K562 (cell line): ENCODE data around the gene CRYGB. TPM values are rescaled to one million over a fixed set of nuclear protein-coding genes. Genes with fewer than 3 reads are reported as not detected.

Experiments
- ATAC-seq: fragments of 200-7000 bp; cut with Tn5 transposase; 3 replicates; pipeline ENCODE4 v1.9.1; 2020; ENCODE audit warnings: moderate library complexity
- BruUV-seq: library from RNA; stranded (reverse); fragments of 400-500 nt; replicated peaks from 2 replicates; lab custom pipeline; 2021; lab: Mats Ljungman, UMichigan
- CTCF ChIA-PET: fragments of 300-600 bp; formaldehyde crosslinking; extraction: SDS; loops from one replicate; lab custom pipeline; 2021; ENCODE audit warnings: low intra/inter-chr PET ratio; lab: Yijun Ruan, JAX
- POLR2A ChIA-PET: fragments of 300-600, 350-650 bp; sonication (Branson Sonifier 250); formaldehyde crosslinking; extraction: SDS; loops from one replicate; lab custom pipeline; 2021; ENCODE audit warnings: antibody characterized with exemption, inconsistent platforms; lab: Yijun Ruan, JAX
- DNase-seq, 4 experiments: peaks; one replicate each; pipeline versions ENCODE4 v3.0.0 to v3.0.0-alpha.2; 2011 to 2018; ENCODE audit warnings: low spot score in 3 of 4, mixed read lengths in 3 of 4; ENCODE audit errors: extremely low read depth in 1 of 4
- FAIRE-seq: peaks from 2 replicates; lab custom pipeline; 2011; peaks lifted over from hg19 to GRCh38; lab: Jason Lieb, UNC
- H2AFZ ChIP-seq: 2 replicates; pipeline ENCODE4 v1.6.0; 2011; ENCODE audit warnings: low read depth, low read length, control low read depth, inconsistent platforms
- H3K27ac ChIP-seq: fragments of 200-600 bp; 3 replicates; pipeline ENCODE4 v1.8.0; 2011; ENCODE audit warnings: low read depth, mild to moderate bottlenecking, control low read depth, inconsistent platforms, low read length, moderate library complexity, mixed read lengths; ENCODE audit errors: extremely low read depth
- H3K27me3 ChIP-seq, 2 experiments: fragments of 300-600 bp in 1 of 2; 2 replicates in 1 of 2; 3 replicates in 1 of 2; pipeline versions ENCODE4 v1.6.0 to v1.8.0; 2011; ENCODE audit warnings: inconsistent platforms in 2 of 2, low read length in 2 of 2, mild to moderate bottlenecking in 1 of 2, mixed read lengths in 1 of 2, moderate library complexity in 1 of 2; ENCODE audit not compliant: control insufficient read depth in 2 of 2, insufficient read depth in 2 of 2
- H3K36me3 ChIP-seq: fragments of 300-600 bp; 3 replicates; pipeline ENCODE4 v1.8.0; 2011; ENCODE audit warnings: mild to moderate bottlenecking, low read length, inconsistent platforms; ENCODE audit not compliant: control insufficient read depth, insufficient read depth
- H3K4me1 ChIP-seq, 2 experiments: fragments of 200-600 bp in 1 of 2; replicated peaks in 1 of 2; 2 replicates in 1 of 2; 3 replicates in 1 of 2; pipeline versions ENCODE4 v1.5.1 to v1.8.0; 2011; ENCODE audit warnings: inconsistent platforms in 2 of 2, low read length in 2 of 2, mild to moderate bottlenecking in 1 of 2, mixed read lengths in 1 of 2, moderate library complexity in 1 of 2; ENCODE audit not compliant: control insufficient read depth in 2 of 2, insufficient read depth in 2 of 2
- H3K4me2 ChIP-seq: 2 replicates; pipeline ENCODE4 v1.6.1; 2011; ENCODE audit warnings: low read length, control low read depth, inconsistent platforms, mixed read lengths; ENCODE audit not compliant: insufficient read depth
- H3K4me3 ChIP-seq: fragments of 200-600 bp; sonication (generic), shearing (Covaris generic); 2 replicates; pipeline ENCODE4 v1.5.1; 2016; ENCODE audit warnings: control low read depth, inconsistent platforms
- H3K79me2 ChIP-seq: fragments of 200-600 bp; 3 replicates; pipeline ENCODE4 v1.8.0; 2011; ENCODE audit warnings: low read length, inconsistent platforms; ENCODE audit not compliant: control insufficient read depth, insufficient read depth
- H3K9ac ChIP-seq, 2 experiments: 2 replicates each; pipeline versions ENCODE4 v1.6.0 to v1.6.1; 2011; ENCODE audit warnings: low read depth in 2 of 2, low read length in 2 of 2, control low read depth in 1 of 2, inconsistent platforms in 1 of 2, mild to moderate bottlenecking in 1 of 2, mixed read lengths in 1 of 2; ENCODE audit not compliant: insufficient read depth in 1 of 2
- H3K9me1 ChIP-seq: one replicate; pipeline ENCODE4 v1.6.0; 2011; ENCODE audit warnings: inconsistent platforms, mild to moderate bottlenecking, low read length, moderate library complexity; ENCODE audit not compliant: control insufficient read depth, insufficient read depth
- H3K9me3 ChIP-seq: replicated peaks from 2 replicates; pipeline ENCODE4 v1.5.1; 2011; ENCODE audit warnings: low read depth, low read length, inconsistent platforms; ENCODE audit not compliant: control insufficient read depth, insufficient read depth
- H4K20me1 ChIP-seq: replicated peaks from 2 replicates; pipeline ENCODE4 v1.6.1; 2011; ENCODE audit warnings: low read length, inconsistent platforms, mixed read lengths; ENCODE audit not compliant: control insufficient read depth, insufficient read depth
- CTCF ChIP-seq, 3 experiments: IDR thresholded peaks in 2 of 3; conservative IDR thresholded peaks in 1 of 3; 2 replicates each; pipeline ENCODE4 v1.5.1; 2011 to 2012; ENCODE audit warnings: low read length in 3 of 3, mild to moderate bottlenecking in 3 of 3, control low read depth in 2 of 3, improper control_type of control experiment in 1 of 3, inconsistent platforms in 1 of 3, low read depth in 1 of 3, mixed read lengths in 1 of 3, moderate library complexity in 1 of 3; ENCODE audit not compliant: insufficient read depth in 2 of 3
- HMBOX1 ChIP-seq: sonication (generic); IDR thresholded peaks from 2 replicates; pipeline ENCODE4 v1.6.1; 2016
- WGBS: fragments of 100-300 bp; shearing (Covaris generic); methylation state at CpG from one replicate; pipeline ENCODE4 v1.1.6; 2016; ENCODE audit warnings: low coverage, mixed read lengths; ENCODE audit not compliant: insufficient coverage; ENCODE audit errors: missing lambda C conversion rate; 5-methylcytosine and 5-hydroxymethylcytosine counted together
- in situ Hi-C: fragments of 300-500 bp; cut with MboI; formaldehyde crosslinking; loops from 4 replicates; pipeline ENCODE4 v1.15.0; 2018; ENCODE audit warnings: inconsistent platforms, mixed read lengths
- intact Hi-C: fragments of 100-400 bp; cut with micrococcal nuclease; formaldehyde crosslinking; loops from 2 replicates; pipeline ENCODE4 v1.14.2; 2022
- polyA plus RNA-seq, 8 experiments: library from polyadenylated mRNA; depleted of rRNA in 4 of 8; stranded (reverse) in 5 of 8; unstranded in 3 of 8; fragments of >200 nt; fragmentation: Nextera tagmentation in 2 of 8; fragmentation: Illumina TruSeq in 1 of 8; extraction: Ambion mirVana in 2 of 8; extraction: Trizol in 1 of 8; gene quantifications; 2 replicates each; pipeline versions ENCODE4 v1.2.1 to v1.2.3, GENCODE V29; 2011 to 2014; ENCODE audit warnings: inconsistent platforms in 1 of 8, missing spikeins in 1 of 8
- total RNA-seq, 7 experiments: library from RNA; depleted of rRNA in 6 of 7; stranded (reverse); fragments of >200 nt in 6 of 7; fragmentation: Illumina TruSeq in 2 of 7; extraction: Trizol in 2 of 7; gene quantifications; 2 replicates each; pipeline versions ENCODE4 v1.2.1 to v1.2.3, GENCODE V29; 2011 to 2021; ENCODE audit warnings: low replicate concordance in 1 of 7

The CRYGB gene
- total and polyA plus RNA-seq, 9 of the 15 experiments (the other 6 are each of a cell fraction or from before 2014, with no cell fraction given): not detected

- H3K4me3 ChIP-seq: no peak overlapping the region
- H4K20me1 ChIP-seq: no peaks in the 10 kb centered on the region
- no peaks in the 10 kb centered on the region for H3K9me1 ChIP-seq
- WGBS: 4% methylated on average over 2 of the region's 2 CpGs
- no peak overlapping the region for H3K27ac ChIP-seq
- FAIRE-seq (no peak), ATAC-seq (no peak)
- no TSS peak for BruUV-seq
- ChIA-PET CTCF (interaction anchor here (0.6 kb wide), 1 partner anchor 215 kb away, joined by 3 read pairs; no protein-coding TSS in a partner anchor), POLR2A (no interaction called here)
- TF ChIP-seq CTCF (IDR thresholded peaks at IDR 0.05 in 2 of 3, conservative IDR thresholded peaks at IDR 0.05 in 1 of 3; ENCODE audit: insufficient read depth in 2 of 3, low read depth in 1 of 3, low read length in 3 of 3): peak in 1 of 3 experiments; percentile 9; a peak in 1 of 6 replicates
- TF ChIP-seq HMBOX1: no peak
- TF ChIP-seq, all 486 proteins: peak for 1
- intact Hi-C loops: no loop called here
- no peak overlapping the region for H3K4me2 ChIP-seq
- H2AFZ ChIP-seq: no peak overlapping the region
- no peak overlapping the region for H3K9ac ChIP-seq
- no peaks in the 10 kb centered on the region for H3K4me1 ChIP-seq
- H3K9me3 ChIP-seq: no peaks in the 10 kb centered on the region
- H3K79me2 ChIP-seq: no peaks in the 10 kb centered on the region
- in situ Hi-C loops: no loop called here
- no peaks in the 10 kb centered on the region for H3K36me3 ChIP-seq
- DNase-seq: no peak
- no peaks in the 10 kb centered on the region for H3K27me3 ChIP-seq
Measured at GRCh38 chr2:208148803-208149202, 2.8 kb upstream of the CRYGB start.
